Spleen (tissue), 7 donors: Measurements from ENCODE around the gene LMCD1.

Source experiments
- CTCF ChIP-seq, 11 experiments: fragments of 200-600 bp in 7 of 11; fragments of 450-650 bp in 4 of 11; sonication (generic) in 4 of 11; IDR thresholded peaks in 8 of 11; conservative IDR thresholded peaks in 3 of 11; 1 replicate in 7 of 11; 2 replicates in 4 of 11; pipeline versions ENCODE4 v1.4.0 to v1.8.0; 2016 to 2021; ENCODE audit warnings: antibody characterized with exemption in 11 of 11, inconsistent platforms in 4 of 11, mild to moderate bottlenecking in 1 of 11
- POLR2AphosphoS5 ChIP-seq, 3 donors: sonication (generic); formaldehyde crosslinking; IDR thresholded peaks; one replicate each; pipeline ENCODE4 v1.5.1; 2017; ENCODE audit warnings: antibody characterized with exemption in 3 of 3
- donor health status: DM: no; HTN: no; CAD: no; lungs with moderate emphysema.
- donor health status: DM: no; HTN: no; CAD: no.
- donor health status: DM: no; HTN: no; CAD: no.

GRCh38 chr3:8576436-8576835 lies 74.8 kb downstream of the LMCD1 start:
- TF ChIP-seq CTCF (IDR thresholded peaks at IDR 0.05 in 8 of 11, conservative IDR thresholded peaks at IDR 0.05 in 3 of 11) (no peak), POLR2AphosphoS5 (IDR thresholded peaks at IDR 0.05) (no peak)
